ENCODE data around the gene EIF2S2. TPM values are rescaled to one million over a fixed set of nuclear protein-coding genes. Genes with fewer than 3 reads are reported as not detected.

Gene EIF2S2
- total RNA-seq, 4 donors from 2014 or later: 32.8 to 43.1 (median 41.0) TPM

DNA sequence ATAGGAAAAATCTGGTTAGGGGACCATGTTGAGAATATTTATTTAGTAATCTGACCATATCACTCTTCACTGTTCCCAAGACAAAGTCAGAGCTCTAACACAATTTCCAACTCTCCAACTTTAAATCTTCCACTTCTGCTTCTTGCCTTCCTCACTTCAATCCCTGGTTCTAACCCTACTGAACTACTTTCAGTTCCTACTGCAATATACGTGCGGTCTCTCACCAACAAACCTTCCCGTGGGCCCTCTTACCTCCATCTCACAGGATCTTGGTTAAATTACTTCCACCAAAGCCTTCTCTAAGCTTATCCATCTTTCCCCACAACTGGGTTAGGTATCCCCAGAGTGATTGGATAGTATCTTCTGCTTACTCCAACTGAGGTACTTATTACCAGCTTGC, 8.0 kb downstream of the EIF2S2 start:
- DNase-seq (ENCODE audit: low spot score in 2 of 2): no peak
- H3K36me3 ChIP-seq: peaks cover 0 to 72% (median 4%) of the 10 kb centered on the region in 3 donors
- no peak overlapping the region for H3K4me3 ChIP-seq
- H3K27ac ChIP-seq: no peak overlapping the region
- 84 to 88% methylated on average over 3 of the region's 3 CpGs for WGBS, 2 donors
- TF ChIP-seq POLR2A (IDR thresholded peaks at IDR 0.05): no peak
- no peak for TF ChIP-seq EP300 (IDR thresholded peaks at IDR 0.05)
- TF ChIP-seq, protein P1, sequence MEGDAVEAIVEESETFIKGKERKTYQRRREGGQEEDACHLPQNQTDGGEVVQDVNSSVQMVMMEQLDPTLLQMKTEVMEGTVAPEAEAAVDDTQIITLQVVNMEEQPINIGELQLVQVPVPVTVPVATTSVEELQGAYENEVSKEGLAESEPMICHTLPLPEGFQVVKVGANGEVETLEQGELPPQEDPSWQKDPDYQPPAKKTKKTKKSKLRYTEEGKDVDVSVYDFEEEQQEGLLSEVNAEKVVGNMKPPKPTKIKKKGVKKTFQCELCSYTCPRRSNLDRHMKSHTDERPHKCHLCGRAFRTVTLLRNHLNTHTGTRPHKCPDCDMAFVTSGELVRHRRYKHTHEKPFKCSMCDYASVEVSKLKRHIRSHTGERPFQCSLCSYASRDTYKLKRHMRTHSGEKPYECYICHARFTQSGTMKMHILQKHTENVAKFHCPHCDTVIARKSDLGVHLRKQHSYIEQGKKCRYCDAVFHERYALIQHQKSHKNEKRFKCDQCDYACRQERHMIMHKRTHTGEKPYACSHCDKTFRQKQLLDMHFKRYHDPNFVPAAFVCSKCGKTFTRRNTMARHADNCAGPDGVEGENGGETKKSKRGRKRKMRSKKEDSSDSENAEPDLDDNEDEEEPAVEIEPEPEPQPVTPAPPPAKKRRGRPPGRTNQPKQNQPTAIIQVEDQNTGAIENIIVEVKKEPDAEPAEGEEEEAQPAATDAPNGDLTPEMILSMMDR (IDR thresholded peaks at IDR 0.05): no peak
- H3K27me3 ChIP-seq: no peaks in the 10 kb centered on the region
- H3K9me3 ChIP-seq: no peaks in the 10 kb centered on the region
- H3K4me1 ChIP-seq: peaks cover 0 to 42% (median 6%) of the 10 kb centered on the region in 4 donors

GRCh38 chr20:34102342-34102741, 9.7 kb downstream of the EIF2S2 start:
- no peaks in the 10 kb centered on the region for H3K9me3 ChIP-seq
- no peak overlapping the region for H3K4me3 ChIP-seq
- no peak for TF ChIP-seq EP300 (IDR thresholded peaks at IDR 0.05)
- TF ChIP-seq POLR2A (IDR thresholded peaks at IDR 0.05): no peak
- TF ChIP-seq, protein P1 (IDR thresholded peaks at IDR 0.05): no peak
- H3K27ac ChIP-seq: no peak overlapping the region
- peaks cover 0 to 84% (median 6%) of the 10 kb centered on the region in 3 donors for H3K36me3 ChIP-seq
- no peaks in the 10 kb centered on the region for H3K27me3 ChIP-seq
- peaks cover 0 to 25% (median 1%) of the 10 kb centered on the region in 4 donors for H3K4me1 ChIP-seq
- 95 to 96% methylated on average over 2 of the region's 2 CpGs for WGBS, 2 donors
- no peak for DNase-seq (ENCODE audit: low spot score in 2 of 2)

GRCh38 chr20:34100576-34100975, 11.5 kb downstream of the EIF2S2 start:
- WGBS, 2 donors: 46 to 55% methylated on average over 3 of the region's 3 CpGs
- no peak for DNase-seq (ENCODE audit: low spot score in 2 of 2)
- Histone ChIP-seq H3K36me3 (peaks cover 0 to 97% (median 11%) of the 10 kb centered on the region in 3 donors), H3K4me1 (peaks cover 0 to 9% (median 0%) of the 10 kb centered on the region in 4 donors), H3K9me3 (no peaks in the 10 kb centered on the region), H3K27me3 (no peaks in the 10 kb centered on the region), H3K4me3 (no peak overlapping the region), H3K27ac (no peak overlapping the region)
- TF ChIP-seq EP300 (IDR thresholded peaks at IDR 0.05) (no peak), POLR2A (IDR thresholded peaks at IDR 0.05) (no peak)
- TF ChIP-seq, protein P1 (IDR thresholded peaks at IDR 0.05): no peak

DNA sequence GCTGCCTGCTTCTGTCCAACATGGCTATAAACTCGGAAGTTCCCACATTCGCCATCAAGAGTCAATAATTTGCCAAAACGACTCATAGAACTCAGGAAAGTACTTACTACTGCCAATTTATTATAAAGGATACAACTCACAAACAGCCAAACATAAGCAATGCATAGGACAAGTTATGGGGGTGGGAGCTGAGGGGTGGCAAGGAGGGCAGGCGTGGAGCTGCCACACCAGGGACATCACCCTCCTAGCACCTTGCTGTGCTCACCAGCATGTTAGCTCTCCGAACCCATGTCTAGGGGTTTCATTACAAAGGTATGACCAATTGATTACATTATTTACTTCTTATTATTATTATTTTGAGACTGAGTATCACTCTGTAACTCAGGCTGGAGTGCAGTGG, 12.4 kb downstream of the EIF2S2 start:
- Histone ChIP-seq H3K27me3 (no peaks in the 10 kb centered on the region), H3K27ac (no peak overlapping the region), H3K36me3 (peaks cover 0 to 99% (median 11%) of the 10 kb centered on the region in 3 donors)

DNA sequence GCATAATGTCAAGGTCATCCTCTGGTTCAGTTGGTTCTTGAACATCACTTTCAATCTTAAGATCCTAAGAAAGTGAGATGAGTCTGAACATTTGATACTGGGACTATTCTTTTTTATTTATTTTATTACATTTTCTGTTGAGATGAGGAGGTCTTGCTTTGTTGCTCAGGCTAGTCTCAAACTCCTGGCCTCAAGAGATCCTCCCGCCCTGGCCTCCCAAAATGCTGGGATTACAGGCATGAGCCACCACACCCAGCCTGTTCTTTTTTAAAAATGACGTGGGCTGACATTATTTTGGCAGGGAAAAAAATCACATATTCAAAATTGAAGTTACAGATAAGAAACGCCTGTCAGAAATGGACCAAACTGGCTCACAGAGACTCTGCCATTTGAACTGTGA, 13.5 kb downstream of the EIF2S2 start:
- H3K27ac ChIP-seq: no peak overlapping the region
- H3K36me3 ChIP-seq: peaks cover 0 to 99% (median 11%) of the 10 kb centered on the region in 3 donors
- TF ChIP-seq, protein P1 (IDR thresholded peaks at IDR 0.05): no peak
- TF ChIP-seq POLR2A (IDR thresholded peaks at IDR 0.05) (no peak), EP300 (IDR thresholded peaks at IDR 0.05) (no peak)
- no peak overlapping the region for H3K4me3 ChIP-seq
- no peaks in the 10 kb centered on the region for H3K9me3 ChIP-seq
- no peak for DNase-seq (ENCODE audit: low spot score in 2 of 2)
- H3K27me3 ChIP-seq: no peaks in the 10 kb centered on the region
- 81% methylated on average over 3 of the region's 3 CpGs for WGBS, 2 donors
- no peaks in the 10 kb centered on the region for H3K4me1 ChIP-seq

More for the DNA sequence above, 12.4 kb downstream of the EIF2S2 start:
- Histone ChIP-seq H3K9me3 (no peaks in the 10 kb centered on the region), H3K4me1 (peaks cover 0 to 2% (median 0%) of the 10 kb centered on the region in 4 donors), H3K4me3 (no peak overlapping the region)
- no peak for DNase-seq (ENCODE audit: low spot score in 2 of 2)
- WGBS, 2 donors: 88% methylated on average over 5 of the region's 5 CpGs
- TF ChIP-seq, protein P1 (IDR thresholded peaks at IDR 0.05): no peak
- no peak for TF ChIP-seq EP300 (IDR thresholded peaks at IDR 0.05)
- TF ChIP-seq POLR2A (IDR thresholded peaks at IDR 0.05): no peak

Measured in tibial nerve (tissue), 4 donors.